ENCODE measurements around the gene RAB7B. TPM values are rescaled to one million over a fixed set of nuclear protein-coding genes. Genes with fewer than 3 reads are reported as not detected.

RAB7B gene
- total RNA-seq, 3 donors from 2014 or later (not counting 1 experiment from before 2014, with no cell fraction given), result 0.19 TPM; not detected in 2

GRCh38 chr1:205989786-205990185 is 13.4 kb downstream of the RAB7B start:
- Mint-ChIP-seq H3K36me3 (no peaks in the 10 kb centered on the region), H3K9me3 (no peaks in the 10 kb centered on the region), H3K27me3 (ENCODE audit: low read depth in 2 of 2) (peaks cover 18 to 22% of the 10 kb centered on the region in 2 donors), H3K4me3 (no peak overlapping the region), H3K27ac (no peak overlapping the region), H3K4me1 (no peaks in the 10 kb centered on the region)
- Histone ChIP-seq H3K4me1 (ENCODE audit: control insufficient read depth, insufficient read depth, low read length) (no peaks in the 10 kb centered on the region), H3K36me3 (ENCODE audit: control insufficient read depth, insufficient read depth, low read length) (no peaks in the 10 kb centered on the region), H3K4me3 (ENCODE audit: low read length) (no peak overlapping the region), H3K9me3 (ENCODE audit: control insufficient read depth, insufficient read depth, low read length) (no peaks in the 10 kb centered on the region), H3K27ac (ENCODE audit: low read length) (no peak overlapping the region), H3K27me3 (ENCODE audit: control insufficient read depth, insufficient read depth, low read length) (no peaks in the 10 kb centered on the region)
- intact Hi-C loops (cut with micrococcal nuclease), result no loop called here
- no peak for TF ChIP-seq CTCF (IDR thresholded peaks at IDR 0.05)
- 78% methylated on average over 4 of the region's 5 CpGs for WGBS (ENCODE audit: insufficient coverage)
- ATAC-seq (no peak), DNase-seq (no peak)

GRCh38 chr1:205988585-205988995 is 14.6 kb downstream of the RAB7B start:
- no peaks in the 10 kb centered on the region for H3K9me3 Mint-ChIP-seq
- WGBS (ENCODE audit: insufficient coverage), result 94% methylated on average over 12 of the region's 12 CpGs

GRCh38 chr1:205986861-205987260 is 16.3 kb downstream of the RAB7B start:
- H3K4me1 Mint-ChIP-seq, result no peaks in the 10 kb centered on the region
- H3K36me3 Mint-ChIP-seq, result no peaks in the 10 kb centered on the region
- intact Hi-C loops (cut with micrococcal nuclease), result no loop called here
- no peaks in the 10 kb centered on the region for H3K4me1 ChIP-seq (ENCODE audit: control insufficient read depth, insufficient read depth, low read length)
- H3K27me3 ChIP-seq (ENCODE audit: control insufficient read depth, insufficient read depth, low read length), result no peaks in the 10 kb centered on the region
- H3K4me3 ChIP-seq (ENCODE audit: low read length), result no peak overlapping the region
- ATAC-seq (no peak), DNase-seq (no peak)
- no peaks in the 10 kb centered on the region for H3K36me3 ChIP-seq (ENCODE audit: control insufficient read depth, insufficient read depth, low read length)
- no peaks in the 10 kb centered on the region for H3K9me3 ChIP-seq (ENCODE audit: control insufficient read depth, insufficient read depth, low read length)
- peaks cover 15 to 18% of the 10 kb centered on the region in 2 donors for H3K27me3 Mint-ChIP-seq (ENCODE audit: low read depth in 2 of 2)
- H3K4me3 Mint-ChIP-seq, result no peak overlapping the region
- no peak overlapping the region for H3K27ac ChIP-seq (ENCODE audit: low read length)
- no peak overlapping the region for H3K27ac Mint-ChIP-seq
- H3K9me3 Mint-ChIP-seq, result no peaks in the 10 kb centered on the region
- no peak for TF ChIP-seq CTCF (IDR thresholded peaks at IDR 0.05)
- 83% methylated on average over 1 of the region's 2 CpGs for WGBS (ENCODE audit: insufficient coverage)

More at GRCh38 chr1:205988585-205988995, 14.6 kb downstream of the RAB7B start:
- Histone ChIP-seq H3K9me3 (ENCODE audit: control insufficient read depth, insufficient read depth, low read length) (no peaks in the 10 kb centered on the region), H3K36me3 (ENCODE audit: control insufficient read depth, insufficient read depth, low read length) (no peaks in the 10 kb centered on the region), H3K4me3 (ENCODE audit: low read length) (no peak overlapping the region), H3K27ac (ENCODE audit: low read length) (no peak overlapping the region), H3K4me1 (ENCODE audit: control insufficient read depth, insufficient read depth, low read length) (no peaks in the 10 kb centered on the region), H3K27me3 (ENCODE audit: control insufficient read depth, insufficient read depth, low read length) (no peaks in the 10 kb centered on the region)
- intact Hi-C loops (cut with micrococcal nuclease), result no loop called here
- Mint-ChIP-seq H3K27ac (peak overlapping the region in 1 of 2 donors; percentile 29), H3K27me3 (ENCODE audit: low read depth in 2 of 2) (peaks cover 18 to 19% of the 10 kb centered on the region in 2 donors), H3K4me3 (no peak overlapping the region), H3K36me3 (no peaks in the 10 kb centered on the region), H3K4me1 (no peaks in the 10 kb centered on the region)
- ATAC-seq, result no peak
- no peak for TF ChIP-seq CTCF (IDR thresholded peaks at IDR 0.05)
- no peak for DNase-seq

GRCh38 chr1:205986292-205986691 is 16.9 kb downstream of the RAB7B start:
- H3K27ac Mint-ChIP-seq, result no peak overlapping the region
- no peaks in the 10 kb centered on the region for H3K27me3 ChIP-seq (ENCODE audit: control insufficient read depth, insufficient read depth, low read length)
- no peaks in the 10 kb centered on the region for H3K4me1 ChIP-seq (ENCODE audit: control insufficient read depth, insufficient read depth, low read length)
- 85% methylated on average over 3 of the region's 3 CpGs for WGBS (ENCODE audit: insufficient coverage)
- intact Hi-C loops (cut with micrococcal nuclease), result no loop called here
- no peaks in the 10 kb centered on the region for H3K4me1 Mint-ChIP-seq
- TF ChIP-seq CTCF (IDR thresholded peaks at IDR 0.05), result no peak
- no peaks in the 10 kb centered on the region for H3K9me3 ChIP-seq (ENCODE audit: control insufficient read depth, insufficient read depth, low read length)
- no peak overlapping the region for H3K4me3 Mint-ChIP-seq
- no peak overlapping the region for H3K4me3 ChIP-seq (ENCODE audit: low read length)
- peaks cover 11 to 12% of the 10 kb centered on the region in 2 donors for H3K27me3 Mint-ChIP-seq (ENCODE audit: low read depth in 2 of 2)
- H3K27ac ChIP-seq (ENCODE audit: low read length), result no peak overlapping the region
- ATAC-seq, result no peak
- H3K36me3 ChIP-seq (ENCODE audit: control insufficient read depth, insufficient read depth, low read length), result no peaks in the 10 kb centered on the region
- no peaks in the 10 kb centered on the region for H3K36me3 Mint-ChIP-seq
- no peak for DNase-seq
- no peaks in the 10 kb centered on the region for H3K9me3 Mint-ChIP-seq

Data from natural killer cell (primary cell).